Skeletal muscle satellite cell (primary cell): ENCODE results near the gene FA2H.

Experiments used
- H3K27me3 ChIP-seq: 2 replicates; pipeline ENCODE4 v1.7.0; 2013; ENCODE audit warnings: low read length; ENCODE audit not compliant: control insufficient read depth, insufficient read depth
- H3K36me3 ChIP-seq: 2 replicates; pipeline ENCODE4 v1.7.0; 2013; ENCODE audit warnings: mild to moderate bottlenecking, control low read depth, low read length; ENCODE audit not compliant: insufficient read depth
- H3K4me1 ChIP-seq: 2 replicates; pipeline ENCODE4 v1.7.0; 2013; ENCODE audit warnings: low read length; ENCODE audit not compliant: control insufficient read depth, insufficient read depth
- H3K4me2 ChIP-seq: 2 replicates; pipeline ENCODE4 v1.7.0; 2013; ENCODE audit warnings: mild to moderate bottlenecking, low read length
- H3K4me3 ChIP-seq: 2 replicates; pipeline ENCODE4 v1.7.0; 2013; ENCODE audit warnings: low read length
- H3K9ac ChIP-seq: 2 replicates; pipeline ENCODE4 v1.7.0; 2013; ENCODE audit warnings: mild to moderate bottlenecking, low read depth, low read length, moderate library complexity
- H3K9me3 ChIP-seq: replicated peaks from 2 replicates; pipeline ENCODE4 v1.7.0; 2013; ENCODE audit warnings: mild to moderate bottlenecking, control low read depth, low read length

FA2H gene

DNA sequence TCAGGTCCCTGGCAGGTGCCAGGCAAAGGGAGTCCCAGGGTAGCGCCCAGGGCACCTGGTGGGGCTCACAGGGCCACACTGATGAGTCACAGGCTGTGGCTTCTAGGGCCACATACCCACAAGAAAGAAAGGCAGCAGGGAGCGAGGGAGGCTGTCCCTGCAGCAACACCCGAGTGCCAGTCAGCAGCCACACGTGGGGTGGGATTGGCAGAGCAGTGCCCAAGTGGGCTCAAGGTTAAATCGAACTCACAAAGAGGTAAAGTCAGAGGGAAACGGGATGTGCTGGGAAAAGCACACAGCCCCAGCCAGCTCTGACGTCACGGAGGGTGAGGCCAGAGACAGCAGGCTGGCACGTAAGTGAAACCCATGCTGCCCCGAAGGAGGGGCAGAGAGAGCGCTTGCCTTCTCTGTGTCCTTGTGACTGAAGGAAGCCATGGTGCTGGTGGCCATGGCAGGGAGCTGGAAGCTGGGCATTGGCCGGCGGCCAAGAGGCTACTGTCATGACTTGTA is 33.8 kb downstream of the FA2H start:
- H3K9me3 ChIP-seq, result no peaks in the 10 kb centered on the region
- peaks cover 29% of the 10 kb centered on the region for H3K4me1 ChIP-seq
- peak overlapping the region; percentile 12 for H3K4me3 ChIP-seq
- H3K9ac ChIP-seq, result peak overlapping the region; percentile 7
- H3K36me3 ChIP-seq, result no peaks in the 10 kb centered on the region
- H3K4me2 ChIP-seq, result peak overlapping the region; percentile 74
- H3K27me3 ChIP-seq, result peaks cover 5% of the 10 kb centered on the region

DNA sequence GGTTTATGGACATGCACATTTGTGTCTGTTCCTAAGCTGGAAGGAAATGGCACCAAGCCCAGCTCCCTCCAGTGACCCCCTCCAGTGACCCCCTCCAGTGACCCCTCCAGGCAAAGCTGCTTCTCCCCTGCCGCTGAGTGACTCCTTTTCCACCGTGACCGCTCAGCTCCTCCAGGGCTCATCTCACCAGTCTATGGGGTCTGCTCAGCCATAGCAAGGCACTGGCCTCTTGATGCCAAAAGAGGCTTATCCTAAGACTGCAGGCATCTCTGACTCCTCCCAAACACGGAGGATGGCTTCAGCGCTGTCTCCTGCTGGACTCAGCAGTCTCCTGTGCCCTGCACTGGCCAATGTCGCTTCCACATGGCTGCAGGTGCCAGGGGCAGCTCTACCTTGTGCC is 35.3 kb downstream of the FA2H start:
- H3K4me1 ChIP-seq, result peaks cover 29% of the 10 kb centered on the region

DNA sequence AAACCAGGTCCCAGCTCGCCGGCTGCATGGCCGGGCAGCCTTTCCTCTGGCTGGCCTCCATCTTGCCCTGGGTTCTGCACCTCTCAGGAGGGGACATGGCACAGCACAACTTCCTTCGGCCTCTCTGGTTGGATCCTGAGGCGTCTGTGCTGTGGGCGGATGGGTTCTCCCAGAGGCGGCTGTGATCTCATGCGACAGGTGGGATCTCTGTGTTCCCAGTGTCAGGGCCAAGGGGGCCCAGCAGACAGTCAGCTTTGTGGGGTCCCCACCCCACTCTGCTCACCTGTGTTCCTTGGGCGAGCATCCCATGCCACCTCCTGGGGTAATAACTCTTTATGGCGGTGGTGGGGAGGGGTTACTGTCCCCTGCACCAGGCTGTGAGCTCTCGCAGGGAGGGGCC is 35.8 kb downstream of the FA2H start:
- Histone ChIP-seq H3K4me1 (peaks cover 25% of the 10 kb centered on the region), H3K4me2 (no peak overlapping the region), H3K9me3 (no peaks in the 10 kb centered on the region), H3K9ac (no peak overlapping the region), H3K27me3 (peaks cover 9% of the 10 kb centered on the region), H3K36me3 (no peaks in the 10 kb centered on the region), H3K4me3 (no peak overlapping the region)

More for the DNA sequence above, 35.3 kb downstream of the FA2H start:
- Histone ChIP-seq H3K9ac (no peak overlapping the region), H3K4me2 (no peak overlapping the region), H3K4me3 (no peak overlapping the region), H3K27me3 (peaks cover 9% of the 10 kb centered on the region), H3K9me3 (no peaks in the 10 kb centered on the region), H3K36me3 (no peaks in the 10 kb centered on the region)

DNA sequence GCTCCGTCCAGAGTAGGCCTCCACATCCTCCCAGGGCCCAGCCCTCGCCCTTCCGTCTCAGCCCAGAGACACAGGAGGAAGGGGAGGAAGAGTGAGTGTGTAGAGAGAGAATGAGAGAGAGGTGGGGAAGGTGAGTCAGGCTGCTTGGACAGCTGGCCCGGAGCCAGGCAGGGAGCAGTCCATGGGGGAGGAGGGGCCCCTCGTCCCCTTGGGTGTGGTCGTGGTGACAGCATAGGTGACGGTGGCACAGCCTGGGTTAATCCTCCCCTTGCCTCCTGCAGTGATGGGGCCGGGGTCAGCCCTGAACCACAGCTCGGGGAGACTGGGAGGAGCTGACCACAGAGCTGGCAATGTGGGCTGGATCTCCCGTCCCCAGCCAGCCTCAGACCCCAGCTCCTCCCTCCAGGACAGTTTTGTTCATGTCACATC is 36.5 kb downstream of the FA2H start:
- Histone ChIP-seq H3K9ac (no peak overlapping the region), H3K36me3 (no peaks in the 10 kb centered on the region), H3K4me1 (peaks cover 18% of the 10 kb centered on the region), H3K27me3 (peaks cover 12% of the 10 kb centered on the region), H3K9me3 (no peaks in the 10 kb centered on the region), H3K4me3 (no peak overlapping the region), H3K4me2 (no peak overlapping the region)

DNA sequence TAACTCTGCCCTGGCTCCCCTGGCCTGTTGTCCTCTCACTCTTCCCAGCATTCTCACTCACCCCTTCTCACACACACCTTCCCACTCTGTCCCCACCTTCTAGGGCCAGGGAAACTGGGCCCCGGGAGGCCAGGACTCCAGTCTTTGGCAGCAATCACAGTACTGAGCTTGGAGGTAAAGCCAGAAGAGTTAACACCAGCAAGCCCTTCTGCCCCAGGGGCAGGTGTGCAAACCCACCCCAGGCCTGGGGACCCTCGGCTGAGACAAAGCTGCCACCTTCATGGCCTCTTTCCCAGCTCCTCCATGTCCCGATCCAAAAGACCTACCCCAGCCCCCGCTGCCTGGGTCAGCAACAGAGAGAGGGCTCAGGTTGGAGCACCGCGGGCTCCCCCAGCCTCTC is 37.1 kb downstream of the FA2H start:
- peaks cover 17% of the 10 kb centered on the region for H3K27me3 ChIP-seq
- H3K36me3 ChIP-seq, result no peaks in the 10 kb centered on the region
- no peaks in the 10 kb centered on the region for H3K9me3 ChIP-seq
- H3K4me1 ChIP-seq, result peaks cover 15% of the 10 kb centered on the region
- H3K9ac ChIP-seq, result no peak overlapping the region
- no peak overlapping the region for H3K4me2 ChIP-seq
- no peak overlapping the region for H3K4me3 ChIP-seq

DNA sequence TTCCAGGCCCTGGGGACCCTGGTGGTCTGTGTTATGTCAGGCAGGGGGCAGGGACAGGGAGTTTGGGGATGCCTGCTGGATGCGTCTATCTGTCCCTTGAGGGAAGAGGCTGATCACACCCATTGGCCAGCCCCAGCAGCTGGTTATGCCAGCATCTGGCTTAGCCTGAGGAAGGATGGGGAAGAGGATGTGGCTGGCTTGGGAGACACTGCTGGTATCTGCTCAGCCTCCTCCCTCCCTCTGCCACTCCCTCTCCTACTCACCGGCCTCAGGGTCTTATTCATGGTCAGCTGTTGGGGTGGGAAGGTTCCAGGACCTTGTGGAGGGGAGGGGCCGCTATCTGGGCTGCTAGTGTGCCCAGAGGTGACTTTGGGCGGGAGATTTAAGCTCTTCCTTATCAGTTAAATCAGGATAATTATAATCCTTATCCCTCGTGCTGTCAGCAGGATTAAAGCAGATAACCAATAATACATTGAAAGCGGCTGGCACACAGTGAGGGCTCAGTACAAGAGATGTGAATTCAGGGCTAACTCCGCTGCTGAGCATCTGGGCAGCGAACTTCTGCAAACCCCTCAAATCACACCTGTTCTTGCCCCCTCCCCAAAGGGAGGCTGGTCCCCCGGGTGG is 38.0 kb downstream of the FA2H start:
- H3K4me3 ChIP-seq, result no peak overlapping the region
- H3K9me3 ChIP-seq, result no peaks in the 10 kb centered on the region
- H3K36me3 ChIP-seq, result no peaks in the 10 kb centered on the region
- peaks cover 17% of the 10 kb centered on the region for H3K27me3 ChIP-seq
- H3K4me1 ChIP-seq, result peaks cover 15% of the 10 kb centered on the region
- no peak overlapping the region for H3K4me2 ChIP-seq
- H3K9ac ChIP-seq, result no peak overlapping the region

DNA sequence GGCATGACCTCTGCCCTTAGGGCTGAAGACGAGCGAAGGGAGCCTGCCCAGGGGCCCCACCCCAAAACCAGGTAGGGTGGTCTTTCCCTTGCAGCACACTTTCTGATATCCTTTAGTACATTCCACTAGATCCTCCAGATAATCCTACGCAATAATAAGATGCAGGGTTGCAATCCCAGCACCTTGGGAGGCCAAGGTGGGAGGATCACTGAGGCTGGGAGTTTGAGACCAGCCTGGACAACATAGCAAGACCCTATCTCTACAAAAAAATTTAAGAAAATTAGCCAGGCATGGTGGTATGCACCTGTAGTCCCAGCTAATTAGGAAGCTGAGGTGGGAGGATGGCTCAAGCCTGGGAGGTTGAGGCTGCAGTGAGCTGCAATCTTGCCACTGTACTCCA is 39.1 kb downstream of the FA2H start:
- Histone ChIP-seq H3K4me3 (no peak overlapping the region), H3K9me3 (no peaks in the 10 kb centered on the region), H3K27me3 (peaks cover 17% of the 10 kb centered on the region), H3K9ac (no peak overlapping the region), H3K4me2 (no peak overlapping the region), H3K36me3 (no peaks in the 10 kb centered on the region), H3K4me1 (peaks cover 7% of the 10 kb centered on the region)

DNA sequence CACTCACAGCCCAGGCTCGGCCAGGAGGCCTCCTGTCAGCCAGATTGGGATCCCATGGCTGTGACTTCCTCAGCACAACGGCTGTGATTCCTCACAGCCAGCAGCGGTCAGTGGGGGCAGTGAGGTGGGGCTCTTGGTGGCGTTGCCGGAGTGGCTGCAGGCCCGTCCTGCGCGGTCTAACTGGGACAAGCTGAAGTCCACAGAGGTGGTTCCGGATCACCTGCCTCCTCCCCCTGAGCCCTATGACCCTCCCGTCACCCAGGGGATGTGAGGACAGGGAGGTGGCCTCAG is 39.5 kb downstream of the FA2H start:
- Histone ChIP-seq H3K4me1 (peaks cover 6% of the 10 kb centered on the region), H3K36me3 (no peaks in the 10 kb centered on the region), H3K9ac (no peak overlapping the region), H3K4me2 (no peak overlapping the region), H3K4me3 (no peak overlapping the region), H3K9me3 (no peaks in the 10 kb centered on the region), H3K27me3 (peaks cover 17% of the 10 kb centered on the region)

DNA sequence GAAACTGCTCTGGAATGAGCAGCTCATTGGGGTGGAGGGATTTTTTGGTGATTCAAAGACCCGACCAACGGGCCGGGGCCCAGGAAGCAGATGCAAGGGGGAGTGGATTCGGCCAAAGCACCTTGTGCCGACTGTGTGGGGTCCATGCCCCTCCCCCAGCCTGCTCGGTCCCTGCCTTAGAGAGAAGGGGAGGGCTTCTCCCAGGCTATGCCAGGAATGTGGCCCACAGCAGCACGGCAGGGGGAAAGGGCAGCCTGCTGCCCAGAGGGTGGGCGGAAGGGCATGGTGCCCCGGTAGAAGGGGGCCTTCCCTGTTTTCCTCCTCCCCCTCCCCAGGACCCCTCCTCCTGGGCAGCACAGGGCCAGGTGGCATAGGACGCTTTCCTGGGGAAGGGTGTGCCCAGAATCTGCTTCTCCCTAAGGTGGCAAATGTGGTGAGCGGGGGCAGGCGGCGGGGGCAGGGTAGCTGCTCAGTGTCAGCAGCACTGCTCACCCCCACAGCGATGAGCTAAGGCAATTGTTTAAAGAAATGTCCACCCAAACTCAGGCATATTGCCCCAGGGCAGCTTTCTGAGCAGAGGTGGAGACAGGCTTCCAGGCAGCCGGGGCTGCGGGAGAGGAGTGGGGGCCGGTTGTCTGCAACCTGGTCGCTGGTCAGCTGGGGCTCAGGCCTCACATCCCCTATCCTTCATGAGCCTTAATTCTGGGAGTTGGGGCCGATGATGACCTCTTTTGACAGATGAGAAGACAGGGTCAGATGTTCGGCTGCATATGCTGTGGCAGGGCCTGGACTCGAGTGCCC is 40.1 kb downstream of the FA2H start:
- H3K4me2 ChIP-seq, result no peak overlapping the region
- H3K4me3 ChIP-seq, result no peak overlapping the region
- no peaks in the 10 kb centered on the region for H3K36me3 ChIP-seq
- no peak overlapping the region for H3K9ac ChIP-seq
- peaks cover 17% of the 10 kb centered on the region for H3K27me3 ChIP-seq
- H3K4me1 ChIP-seq, result peaks cover 6% of the 10 kb centered on the region
- no peaks in the 10 kb centered on the region for H3K9me3 ChIP-seq

DNA sequence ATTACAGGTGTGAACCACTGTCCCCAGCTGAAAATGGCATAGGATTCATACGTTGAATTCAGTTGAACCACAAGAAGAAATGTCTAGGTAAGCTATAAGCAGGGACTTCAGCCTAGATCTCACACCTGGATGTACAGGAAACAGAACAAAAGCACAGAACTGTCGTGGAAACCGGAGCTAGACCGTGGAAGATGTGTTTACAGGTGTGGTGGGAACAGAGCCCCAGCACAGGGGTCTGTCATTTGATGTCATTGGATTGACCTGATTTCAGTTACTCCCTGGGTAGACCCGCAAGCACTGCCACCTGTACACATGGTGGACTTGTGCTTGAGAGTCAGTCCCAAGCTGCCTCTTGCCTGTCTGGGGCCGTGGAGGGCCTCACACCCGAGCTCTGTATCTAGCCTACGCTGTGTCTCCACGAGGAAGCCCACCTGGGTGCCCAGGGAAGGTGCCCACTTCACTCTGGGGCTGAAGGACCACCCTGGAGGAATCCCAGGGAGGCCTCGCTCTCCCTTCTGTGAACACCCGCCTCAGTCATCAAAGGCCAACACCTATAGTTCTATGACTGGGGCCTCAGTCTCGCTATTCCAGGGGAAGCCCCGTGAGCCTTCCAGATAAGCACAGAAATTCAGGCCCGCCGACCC is 41.8 kb downstream of the FA2H start:
- Histone ChIP-seq H3K9me3 (no peaks in the 10 kb centered on the region), H3K36me3 (no peaks in the 10 kb centered on the region), H3K4me2 (no peak overlapping the region), H3K27me3 (peaks cover 17% of the 10 kb centered on the region), H3K4me1 (peaks cover under 1% of the 10 kb centered on the region), H3K4me3 (no peak overlapping the region), H3K9ac (no peak overlapping the region)

DNA sequence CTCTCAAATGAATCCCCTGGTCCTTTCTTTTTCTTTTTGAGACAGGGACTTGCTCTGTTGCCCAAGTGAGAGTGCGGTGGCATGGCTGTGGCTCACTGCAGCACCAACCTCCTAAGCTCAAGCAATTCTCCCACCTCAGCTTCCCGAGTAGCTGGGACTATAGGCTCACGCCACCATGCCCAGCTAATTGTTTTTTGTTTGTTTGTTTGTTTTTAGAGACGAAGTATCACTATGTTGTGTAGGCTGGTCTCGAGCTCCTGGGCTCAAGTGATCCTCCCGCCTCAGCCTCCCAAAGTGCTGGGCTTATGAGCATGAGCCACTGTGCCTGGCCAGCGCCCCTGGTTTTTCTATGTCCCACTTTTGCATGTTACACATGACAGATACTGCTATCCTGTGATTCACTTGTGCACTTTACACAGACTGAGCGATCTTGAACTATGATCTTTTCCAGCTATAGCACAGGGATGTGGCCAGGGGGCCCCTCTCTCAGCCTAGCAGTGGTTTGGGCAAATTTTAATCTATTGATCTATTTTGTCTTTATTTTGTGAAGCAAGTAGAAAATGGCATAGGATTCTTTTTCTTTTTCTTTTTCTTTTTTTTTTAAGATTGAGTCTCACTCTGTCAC is 42.7 kb downstream of the FA2H start:
- no peak overlapping the region for H3K4me2 ChIP-seq
- H3K36me3 ChIP-seq, result no peaks in the 10 kb centered on the region

More for the DNA sequence above, 42.7 kb downstream of the FA2H start:
- Histone ChIP-seq H3K9me3 (no peaks in the 10 kb centered on the region), H3K27me3 (peaks cover 12% of the 10 kb centered on the region), H3K9ac (no peak overlapping the region), H3K4me1 (no peaks in the 10 kb centered on the region), H3K4me3 (no peak overlapping the region)
